AG04449 (cell line): ENCODE data around the gene OTUD1.

ENCODE experiments used
- CTCF ChIA-PET: fragments of 350-600 bp; formaldehyde crosslinking; extraction: SDS; loops from one replicate; lab custom pipeline; 2021; ENCODE audit warnings: antibody characterized with exemption; lab: Yijun Ruan, JAX
- POLR2A ChIA-PET: fragments of 400-600, 350-600 bp; formaldehyde crosslinking; extraction: SDS; loops from one replicate; lab custom pipeline; 2020; ENCODE audit warnings: antibody characterized with exemption, inconsistent platforms; lab: Yijun Ruan, JAX
- DNase-seq: peaks from one replicate; pipeline ENCODE4 v3.0.0-alpha.2; 2010; ENCODE audit warnings: low read depth, low spot score
- H3K4me3 ChIP-seq: 2 replicates; pipeline ENCODE4 v1.5.1; 2011; ENCODE audit warnings: low read depth, mild to moderate bottlenecking, control low read depth, low read length
- TF ChIP-seq, protein P1 (sequence below): IDR thresholded peaks from one replicate; pipeline ENCODE4 v1.5.1; 2011; ENCODE audit warnings: mild to moderate bottlenecking, moderate library complexity, low read length, control low read depth, inconsistent platforms; ENCODE audit not compliant: insufficient read depth; ENCODE audit errors: missing control alignments

The OTUD1 gene

GRCh38 chr10:23459308-23459939, 20.5 kb downstream of the OTUD1 start:
- no peak overlapping the region for H3K4me3 ChIP-seq
- TF ChIP-seq, protein P1, sequence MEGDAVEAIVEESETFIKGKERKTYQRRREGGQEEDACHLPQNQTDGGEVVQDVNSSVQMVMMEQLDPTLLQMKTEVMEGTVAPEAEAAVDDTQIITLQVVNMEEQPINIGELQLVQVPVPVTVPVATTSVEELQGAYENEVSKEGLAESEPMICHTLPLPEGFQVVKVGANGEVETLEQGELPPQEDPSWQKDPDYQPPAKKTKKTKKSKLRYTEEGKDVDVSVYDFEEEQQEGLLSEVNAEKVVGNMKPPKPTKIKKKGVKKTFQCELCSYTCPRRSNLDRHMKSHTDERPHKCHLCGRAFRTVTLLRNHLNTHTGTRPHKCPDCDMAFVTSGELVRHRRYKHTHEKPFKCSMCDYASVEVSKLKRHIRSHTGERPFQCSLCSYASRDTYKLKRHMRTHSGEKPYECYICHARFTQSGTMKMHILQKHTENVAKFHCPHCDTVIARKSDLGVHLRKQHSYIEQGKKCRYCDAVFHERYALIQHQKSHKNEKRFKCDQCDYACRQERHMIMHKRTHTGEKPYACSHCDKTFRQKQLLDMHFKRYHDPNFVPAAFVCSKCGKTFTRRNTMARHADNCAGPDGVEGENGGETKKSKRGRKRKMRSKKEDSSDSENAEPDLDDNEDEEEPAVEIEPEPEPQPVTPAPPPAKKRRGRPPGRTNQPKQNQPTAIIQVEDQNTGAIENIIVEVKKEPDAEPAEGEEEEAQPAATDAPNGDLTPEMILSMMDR = no peak
- CTCF ChIA-PET = no interaction called here
- DNase-seq = no peak
- POLR2A ChIA-PET = no interaction called here

DNA sequence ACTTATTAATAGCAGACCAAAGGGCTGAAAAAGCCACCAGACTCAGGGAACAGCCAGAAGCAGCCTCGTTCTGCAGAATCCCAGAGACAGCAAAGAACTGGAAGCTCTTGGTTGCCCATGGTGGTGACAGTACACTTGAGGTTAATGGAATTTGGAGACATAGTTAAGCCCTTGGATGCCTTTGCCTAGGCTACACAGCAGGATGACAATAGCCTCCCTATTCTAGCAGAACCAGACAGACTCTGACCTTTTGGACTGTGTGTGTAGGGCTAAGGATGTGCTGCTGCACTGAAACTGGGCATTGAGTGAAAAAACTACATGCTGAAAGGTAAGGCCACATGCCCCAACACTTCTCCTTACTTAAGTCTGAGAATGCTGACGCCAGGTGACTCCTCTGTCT, 22.7 kb downstream of the OTUD1 start:
- ChIA-PET POLR2A (no interaction called here), CTCF (no interaction called here)
- DNase-seq = no peak
- TF ChIP-seq, protein P1 = no peak
- no peak overlapping the region for H3K4me3 ChIP-seq

DNA sequence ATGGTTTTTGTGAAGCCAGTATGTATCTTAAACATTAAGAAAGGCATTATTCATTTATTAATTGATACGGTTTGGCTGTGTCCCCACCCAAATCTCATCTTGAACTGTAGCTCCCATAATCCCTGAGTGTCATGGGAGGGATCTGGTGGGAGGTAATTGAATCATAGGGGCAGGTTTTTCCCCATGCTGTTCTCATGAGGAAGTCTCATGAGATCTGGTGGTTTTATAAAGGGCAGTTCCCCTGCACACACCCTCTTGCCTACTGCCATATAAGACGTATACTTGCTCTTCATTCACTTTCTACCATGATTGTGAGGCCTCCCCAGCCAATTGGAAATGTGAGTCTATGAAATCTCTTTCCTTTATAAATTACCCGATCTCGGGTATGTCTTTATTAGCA, 28.1 kb downstream of the OTUD1 start:
- TF ChIP-seq, protein P1 = no peak
- ChIA-PET CTCF (no interaction called here), POLR2A (no interaction called here)
- H3K4me3 ChIP-seq = no peak overlapping the region
- DNase-seq = no peak

GRCh38 chr10:23467548-23467947, 28.7 kb downstream of the OTUD1 start:
- CTCF ChIA-PET = no interaction called here
- H3K4me3 ChIP-seq = no peak overlapping the region
- POLR2A ChIA-PET = no interaction called here
- TF ChIP-seq, protein P1 = no peak
- DNase-seq = no peak

- no peak for DNase-seq
- POLR2A ChIA-PET = no interaction called here
- no peak overlapping the region for H3K4me3 ChIP-seq
- TF ChIP-seq, protein P1 = no peak
- CTCF ChIA-PET = no interaction called here
These were observed 30.8 kb downstream of the OTUD1 start for GRCh38 chr10:23469596-23470237.

GRCh38 chr10:23472181-23472580, 33.3 kb downstream of the OTUD1 start:
- ChIA-PET POLR2A (no interaction called here), CTCF (no interaction called here)
- no peak for DNase-seq
- TF ChIP-seq, protein P1 = no peak
- no peak overlapping the region for H3K4me3 ChIP-seq
